ENCODE data around the gene IGFL1.

DNA sequence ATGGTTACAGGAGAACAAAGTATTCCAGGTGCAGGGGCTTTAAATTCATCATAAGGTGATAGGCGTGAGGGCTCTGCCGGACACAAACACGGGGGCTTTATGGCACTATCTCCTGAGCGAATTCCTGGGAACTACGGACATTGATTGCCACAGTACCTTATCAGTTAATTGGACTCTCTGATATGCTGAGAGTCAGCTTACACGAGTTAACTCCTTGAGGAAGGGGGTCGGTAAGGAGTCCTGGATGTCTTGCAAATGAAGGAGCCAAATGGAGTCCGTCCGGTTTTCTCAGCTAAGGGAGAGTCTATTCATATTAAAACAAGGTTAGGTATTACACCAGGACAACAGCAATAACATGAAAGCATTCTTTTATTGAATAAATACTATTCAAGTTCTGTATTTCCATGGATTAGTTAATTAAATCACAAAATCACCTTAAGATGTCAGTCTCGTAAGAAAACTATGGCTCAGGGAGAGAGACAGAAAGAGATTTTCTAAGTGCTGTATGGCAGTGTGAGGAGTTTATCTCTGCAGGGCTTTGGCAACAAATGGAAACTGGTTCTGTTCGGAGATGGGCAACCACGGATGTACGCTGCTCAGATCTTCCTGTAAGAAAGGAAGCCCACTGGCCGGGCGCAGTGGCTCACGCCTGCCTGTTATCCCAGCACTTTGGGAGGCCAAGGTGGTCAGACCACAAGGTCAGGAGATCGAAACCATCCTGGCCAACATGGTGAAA lies 41.1 kb downstream of the IGFL1 start:
- TF ChIP-seq CTCF (IDR thresholded peaks at IDR 0.05) (no peak), POLR2A (IDR thresholded peaks at IDR 0.05; ENCODE audit: low read depth) (no peak), POLR2AphosphoS5 (IDR thresholded peaks at IDR 0.05) (no peak)
